Caki2 (cell line): Measurements from ENCODE around the gene ACTR5. TPM values are rescaled to one million over a fixed set of nuclear protein-coding genes. Genes with fewer than 3 reads are reported as not detected.
"Not testable (repeated sequence)": the region's sequence is repeated elsewhere in the genome, so short reads cannot be mapped to it uniquely, and the experiment has no call there.

ENCODE experiments used
- DNase-seq: peaks from one replicate; pipeline ENCODE4 v3.0.0-alpha.2; 2015; ENCODE audit warnings: low read depth
- in situ Hi-C: cut with HindIII; loops from 2 replicates; pipeline ENCODE4 v1.10.0; 2016; ENCODE audit warnings: low sequenced_read_pairs, low pct_unique_long_range_greater_than_20kb, mixed read lengths
- total RNA-seq: library from RNA; depleted of rRNA; stranded (reverse); fragments of >200 nt; shearing (Covaris generic); gene quantifications from 2 replicates; pipeline ENCODE4 v1.2.3, GENCODE V29; 2014; ENCODE audit warnings: low replicate concordance

The ACTR5 gene
- total RNA-seq, 1 experiment from 2014 or later = 7.9 TPM

DNA sequence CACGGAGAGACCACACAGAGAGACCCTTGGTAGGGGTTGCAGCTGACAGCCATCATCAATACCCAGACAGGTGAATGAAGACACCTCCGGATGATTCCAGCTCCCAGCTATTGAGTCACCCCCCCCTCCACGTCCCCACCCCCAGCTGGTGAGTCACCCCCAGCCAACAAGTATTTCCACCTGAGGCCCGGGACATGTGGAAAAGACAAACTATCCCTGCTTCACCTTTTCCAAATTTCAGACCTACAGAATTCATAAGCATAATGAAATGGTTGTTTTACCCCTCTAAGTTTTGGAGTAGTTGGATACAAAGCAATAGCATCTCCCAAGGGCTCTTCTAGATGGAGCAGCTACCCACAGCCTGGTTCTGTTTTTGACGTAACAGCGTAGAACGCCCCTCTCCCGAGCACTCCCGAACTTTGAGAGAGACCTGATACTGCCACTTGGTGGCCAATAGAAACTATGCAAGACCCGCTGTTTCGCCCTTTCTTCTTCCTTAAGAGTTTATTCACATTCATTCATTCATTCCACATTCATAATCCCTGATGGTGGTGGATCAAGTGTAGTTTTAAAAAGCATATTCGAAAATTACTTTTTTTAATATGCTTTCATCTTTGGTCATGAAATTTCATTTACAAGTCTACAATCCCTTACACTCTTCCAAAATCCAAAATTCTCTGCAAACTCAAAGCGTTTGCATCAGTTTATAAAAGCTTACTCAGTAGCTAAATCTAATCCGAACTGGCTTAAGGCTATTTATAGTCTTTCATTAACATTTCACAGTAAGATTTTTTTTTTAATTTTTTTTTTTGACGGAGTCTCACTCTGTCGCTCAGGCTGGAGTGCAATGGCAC, 42.2 kb downstream of the ACTR5 start:
- in situ Hi-C loops = no loop called here
- peak; percentile 11 for DNase-seq

DNA sequence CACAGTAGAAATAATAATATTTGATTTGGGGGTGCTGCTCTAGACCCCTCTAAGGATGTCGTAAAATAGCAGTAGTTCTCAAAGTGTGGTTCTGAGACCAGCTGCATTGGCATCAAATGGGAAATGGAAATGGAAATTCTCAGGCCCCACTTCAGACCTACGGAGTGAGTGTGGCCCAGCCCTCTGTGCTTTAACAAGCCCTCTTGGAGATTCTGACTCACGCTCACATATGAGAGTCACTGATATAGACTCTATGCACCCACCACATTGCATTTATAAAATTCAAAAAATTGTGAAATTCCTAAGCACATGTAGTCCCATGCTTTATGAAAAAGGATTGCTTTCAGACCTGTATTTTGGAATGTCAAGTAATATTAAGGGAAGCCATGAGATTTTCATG, 43.0 kb downstream of the ACTR5 start:
- DNase-seq = no peak

DNA sequence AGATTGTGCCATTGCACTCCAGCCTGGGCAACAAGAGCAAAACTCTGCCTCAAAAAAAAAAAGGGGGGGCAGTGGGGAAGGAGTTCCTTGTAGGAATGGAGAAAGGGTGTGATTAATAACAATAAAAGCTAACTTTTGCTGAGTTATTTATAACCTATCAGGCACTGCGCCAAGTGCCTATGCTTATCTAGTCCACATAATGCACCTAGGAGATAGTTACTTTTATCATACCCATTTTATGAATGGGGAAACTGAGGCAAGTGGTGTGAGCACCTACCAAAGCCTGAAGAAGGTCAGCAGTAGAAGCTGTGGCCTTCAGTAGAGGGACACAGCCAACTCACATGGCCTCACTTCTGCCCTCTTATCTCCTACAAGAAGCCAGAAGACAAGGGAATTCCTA, 43.7 kb downstream of the ACTR5 start:
- DNase-seq = no peak
- in situ Hi-C loops = no loop called here

More for the DNA sequence above, 43.0 kb downstream of the ACTR5 start:
- in situ Hi-C loops = no loop called here

DNA sequence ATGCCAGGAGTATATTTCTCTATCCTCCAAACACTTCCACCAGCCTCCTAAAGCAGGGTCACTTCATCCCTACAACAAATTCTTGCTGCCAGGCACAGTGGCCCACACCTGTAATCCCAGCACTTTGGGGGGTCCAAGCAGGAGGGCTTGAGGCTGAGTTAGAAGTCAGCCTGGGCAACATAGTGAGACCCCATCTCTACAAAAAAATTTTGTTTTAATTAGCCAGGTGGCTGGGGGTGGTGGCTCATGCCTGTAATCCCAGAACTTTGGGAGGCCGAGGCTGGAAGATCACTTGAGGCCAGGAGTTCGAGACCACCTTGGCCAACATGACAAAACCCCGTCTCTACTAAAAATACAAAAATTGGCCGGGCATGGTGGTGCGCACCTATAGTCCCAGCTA, 45.8 kb downstream of the ACTR5 start:
- in situ Hi-C loops, DNase-seq: not testable (repeated sequence)

DNA sequence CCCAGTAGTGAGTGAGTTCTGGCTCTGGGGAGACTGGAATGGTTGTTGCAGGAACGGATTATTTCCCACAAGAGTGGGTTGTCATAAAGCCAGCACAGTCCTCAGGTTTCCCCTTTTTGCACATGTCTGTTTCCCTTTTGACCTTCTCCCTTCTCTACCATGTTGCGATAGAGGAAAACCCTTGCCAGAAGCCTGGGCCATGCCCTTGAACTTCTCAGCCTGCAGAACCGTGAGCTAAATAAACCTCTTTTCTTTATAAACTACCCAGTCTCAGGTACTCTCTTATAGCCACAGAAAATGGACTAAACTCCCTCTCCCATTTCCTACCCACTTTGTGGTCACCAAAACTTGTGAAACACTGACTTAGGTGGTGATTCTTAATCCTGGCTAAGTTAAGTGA, 50.0 kb downstream of the ACTR5 start:
- DNase-seq = no peak
- in situ Hi-C loops = no loop called here

DNA sequence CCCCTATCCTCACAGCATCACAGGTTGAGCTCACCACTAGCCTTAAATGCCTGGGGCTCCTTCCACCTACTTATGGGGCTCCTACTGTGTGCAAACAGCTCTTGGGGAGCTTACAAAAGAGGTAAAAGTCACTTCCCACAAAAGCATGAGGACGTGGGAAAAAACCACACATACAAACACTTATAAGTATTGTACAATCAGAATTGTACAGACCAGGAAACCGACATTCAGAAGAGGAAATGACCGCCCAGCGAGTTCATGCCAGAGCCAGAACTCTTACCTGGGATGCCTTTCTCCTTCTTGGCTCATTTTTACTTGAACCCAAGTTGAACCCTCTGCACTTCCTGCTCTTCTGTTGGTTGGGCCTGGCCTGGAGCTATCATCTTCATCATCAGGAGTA, 50.9 kb downstream of the ACTR5 start:
- in situ Hi-C loops = no loop called here
- no peak for DNase-seq

DNA sequence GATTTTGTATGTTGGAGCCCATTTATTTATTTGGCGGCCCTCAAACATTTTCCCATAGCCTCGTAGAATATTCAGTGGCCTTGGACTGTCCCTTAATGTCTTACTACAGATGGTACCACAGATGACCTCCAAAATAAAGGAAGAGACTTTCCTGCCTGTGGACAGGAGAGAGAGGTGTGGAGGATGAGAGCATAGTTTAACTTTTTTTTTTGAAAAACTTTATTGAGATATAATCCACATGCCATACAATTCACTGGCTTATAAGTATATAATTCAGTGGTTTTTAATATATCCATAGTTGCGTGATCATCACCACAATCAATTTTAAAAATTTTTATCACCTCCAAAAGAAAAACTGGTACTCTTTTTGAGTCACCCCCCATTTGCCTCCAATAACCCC, 52.6 kb downstream of the ACTR5 start:
- in situ Hi-C loops = no loop called here
- DNase-seq = no peak

DNA sequence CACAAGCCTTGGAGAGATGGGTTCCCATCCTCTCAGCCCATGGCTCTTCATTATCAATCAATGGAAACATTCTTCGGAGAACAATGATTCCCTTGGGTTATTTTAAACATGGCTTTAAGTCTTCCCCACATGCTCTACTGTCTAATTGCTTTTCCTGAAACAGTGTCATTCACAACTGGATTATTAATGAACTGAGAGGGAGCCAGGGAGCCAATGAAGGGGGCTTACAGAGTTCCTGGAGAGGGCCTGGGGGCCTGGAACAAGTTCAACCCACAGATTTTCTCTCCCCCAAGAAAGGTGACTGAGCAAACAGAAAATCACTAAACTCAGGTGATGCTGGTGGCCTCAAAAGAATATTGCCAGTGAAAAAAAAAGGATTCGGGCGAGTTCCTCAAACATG, 56.0 kb downstream of the ACTR5 start:
- no peak for DNase-seq
- in situ Hi-C loops = no loop called here

DNA sequence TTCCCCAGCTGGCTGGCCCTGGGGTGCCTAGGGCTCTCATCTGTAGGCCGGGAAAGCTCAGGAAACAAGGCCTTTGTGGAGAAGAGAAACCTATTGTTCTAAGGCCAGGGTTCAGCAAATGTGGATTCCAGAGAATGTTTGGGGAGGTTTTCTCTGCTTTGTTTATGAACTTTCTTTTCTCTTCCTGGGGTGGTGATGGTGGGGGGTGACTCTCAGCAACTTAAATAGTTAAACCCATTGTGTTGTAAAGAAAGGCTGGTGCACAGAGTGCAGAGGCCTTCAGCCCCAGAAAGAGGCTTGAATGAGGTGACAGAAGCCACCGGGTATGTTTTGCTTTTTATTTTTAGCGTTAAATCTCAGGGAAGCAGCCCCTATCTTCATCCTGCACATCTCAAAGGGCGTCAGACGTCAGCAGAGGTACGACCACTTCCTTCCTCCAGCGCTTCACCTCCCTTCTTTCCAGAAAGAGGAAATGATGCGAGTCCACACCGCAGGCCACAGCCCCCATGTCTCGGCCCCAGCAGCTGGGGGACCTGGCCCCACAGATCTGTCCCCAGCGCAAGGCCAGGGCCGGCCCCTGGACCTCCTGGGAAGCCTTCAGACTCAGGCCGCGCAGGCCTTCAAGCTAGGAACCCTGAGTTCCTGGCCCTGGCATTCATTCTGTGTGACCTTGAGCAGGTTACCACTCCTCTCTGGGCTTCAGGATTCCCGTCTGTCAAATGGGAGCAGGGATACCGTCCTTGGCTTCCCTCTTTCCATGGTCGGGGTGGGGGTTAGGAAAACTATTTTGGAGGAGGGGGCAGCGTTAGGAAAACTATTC, 56.6 kb downstream of the ACTR5 start:
- in situ Hi-C loops = no loop called here
- DNase-seq = no peak

DNA sequence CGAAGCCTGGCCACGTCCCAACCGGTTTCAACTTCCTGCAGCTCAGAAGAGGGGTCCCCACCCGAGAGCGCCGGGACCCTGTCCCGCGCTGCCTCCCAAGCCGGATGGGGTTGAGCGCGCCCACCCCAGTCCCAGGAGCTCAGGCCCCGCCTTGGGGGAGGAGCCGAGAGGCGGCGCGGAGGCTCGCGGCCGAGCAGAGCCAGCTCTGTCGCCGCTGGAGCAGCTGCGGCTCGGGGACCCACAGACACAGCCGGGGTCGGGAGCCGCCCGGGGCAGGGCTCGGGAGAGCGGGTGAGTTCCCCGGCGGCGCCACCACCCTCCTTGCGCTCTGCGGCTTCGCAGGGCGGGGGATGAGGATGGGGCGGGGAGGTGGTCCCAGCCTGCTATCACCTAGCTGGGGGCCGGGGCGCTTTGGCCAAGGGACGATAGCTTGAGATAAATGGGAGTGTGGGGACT, 57.3 kb downstream of the ACTR5 start, which contains the start of gene PPP1R16B:
PPP1R16B (plus strand) TSS at position 196 of the 456 bp plus-strand sequence. CDS start 30,229 bp downstream, outside the sequence.
- no peak for DNase-seq
- in situ Hi-C loops = no loop called here

DNA sequence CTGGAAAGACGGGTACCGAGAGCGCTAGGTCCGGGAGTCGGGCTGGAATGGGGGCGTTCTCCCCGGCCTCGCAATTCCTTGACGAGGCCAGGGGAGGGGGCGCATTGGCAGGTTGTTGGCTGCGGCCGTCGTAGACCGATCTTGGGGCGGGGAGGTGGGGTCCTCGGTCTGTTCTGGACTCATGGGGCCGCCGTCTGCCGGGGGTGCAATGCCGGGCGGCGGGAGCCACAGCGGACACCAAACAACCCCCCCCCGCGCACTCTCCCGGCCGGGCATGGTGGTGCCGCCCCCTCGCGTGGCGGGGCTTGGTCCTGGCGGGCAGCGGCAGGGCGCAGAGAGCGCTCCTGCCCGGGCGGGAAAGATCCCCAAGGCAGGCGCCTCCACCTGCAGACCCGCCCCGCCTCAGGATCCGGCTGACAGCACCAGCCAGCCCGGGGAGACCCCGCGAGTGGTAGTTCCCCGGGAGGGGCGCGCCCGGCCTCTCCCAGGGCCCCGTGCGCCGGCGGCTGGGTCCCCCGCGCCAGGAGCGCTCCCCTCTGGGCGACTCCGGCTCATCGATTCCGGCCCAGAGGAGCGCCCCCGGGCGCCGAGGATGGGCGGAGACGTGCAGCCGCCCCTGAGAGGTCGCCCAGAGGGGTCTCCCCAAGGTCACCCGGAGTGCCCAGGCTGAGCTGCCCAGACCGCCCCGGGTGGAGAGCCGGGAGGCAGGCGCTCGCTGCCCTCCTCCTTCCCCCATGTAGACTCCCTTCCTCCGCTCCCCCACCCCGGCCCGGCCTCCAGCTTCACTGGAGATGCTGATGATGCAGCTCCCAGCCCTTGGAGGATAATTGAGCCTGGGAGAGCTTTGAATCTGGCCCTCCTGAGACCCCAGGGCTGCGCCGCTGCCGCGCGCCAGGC, 57.9 kb downstream of the ACTR5 start:
- in situ Hi-C loops = no loop called here
- no peak for DNase-seq

DNA sequence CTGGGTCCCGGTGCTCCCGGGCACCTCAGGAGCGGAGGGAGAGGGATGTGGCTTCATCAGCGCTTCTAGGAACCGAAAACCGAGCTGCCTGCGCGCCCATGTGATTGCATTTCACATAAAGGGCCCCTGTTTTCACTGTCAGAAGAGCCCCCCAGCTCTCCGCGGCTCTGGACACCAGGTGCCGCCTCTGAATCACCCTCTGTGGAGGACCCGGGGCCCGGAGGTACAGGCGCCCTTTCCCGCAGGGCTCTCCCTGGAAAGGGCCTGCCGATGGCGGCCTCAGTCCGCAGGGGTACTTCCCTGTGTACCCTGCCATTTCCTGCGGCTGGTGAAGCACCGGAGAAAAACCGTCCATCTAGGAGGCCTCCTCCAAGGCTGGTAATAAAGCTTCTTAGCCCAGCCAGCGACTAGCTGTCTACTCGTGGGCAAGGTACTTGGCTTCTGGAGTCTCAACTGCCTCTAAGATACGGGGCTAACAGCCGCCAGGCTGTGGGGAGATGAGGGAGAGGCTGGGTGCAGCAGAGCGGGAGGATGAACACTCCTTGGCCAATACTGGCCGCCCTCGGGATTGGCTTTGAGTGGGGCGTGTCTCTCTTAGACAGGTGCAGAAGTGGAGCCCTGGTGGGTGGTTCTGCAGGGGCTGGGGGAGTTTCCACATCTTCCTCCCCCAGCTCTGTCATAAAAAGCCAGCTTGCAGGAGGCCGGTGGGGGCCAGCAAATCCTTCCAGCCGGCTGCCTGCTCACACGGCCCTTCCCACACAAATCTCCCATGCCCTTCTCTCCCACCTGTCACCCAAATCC, 58.8 kb downstream of the ACTR5 start:
- no peak for DNase-seq
- in situ Hi-C loops = no loop called here

DNA sequence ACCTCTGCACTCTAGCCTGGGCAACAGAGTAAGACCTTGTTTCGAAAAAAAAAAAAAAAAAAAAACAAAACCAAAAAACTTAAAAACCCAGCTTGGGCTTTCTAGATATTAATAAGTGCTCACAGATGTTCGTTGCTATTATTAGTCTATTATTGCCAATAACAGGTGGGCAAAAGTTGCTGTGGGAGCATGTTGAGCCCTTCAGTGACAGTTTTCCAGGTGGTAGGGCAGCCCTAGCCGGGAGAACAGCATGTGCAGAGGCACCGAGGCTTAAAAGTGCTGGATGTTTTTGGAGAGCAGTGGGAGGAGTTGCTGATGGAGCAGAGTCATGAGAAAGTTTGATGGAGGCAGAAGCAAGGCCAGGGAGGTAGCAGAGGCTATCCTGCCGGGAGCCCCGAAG, 61.7 kb downstream of the ACTR5 start:
- in situ Hi-C loops = no loop called here
- DNase-seq = no peak

DNA sequence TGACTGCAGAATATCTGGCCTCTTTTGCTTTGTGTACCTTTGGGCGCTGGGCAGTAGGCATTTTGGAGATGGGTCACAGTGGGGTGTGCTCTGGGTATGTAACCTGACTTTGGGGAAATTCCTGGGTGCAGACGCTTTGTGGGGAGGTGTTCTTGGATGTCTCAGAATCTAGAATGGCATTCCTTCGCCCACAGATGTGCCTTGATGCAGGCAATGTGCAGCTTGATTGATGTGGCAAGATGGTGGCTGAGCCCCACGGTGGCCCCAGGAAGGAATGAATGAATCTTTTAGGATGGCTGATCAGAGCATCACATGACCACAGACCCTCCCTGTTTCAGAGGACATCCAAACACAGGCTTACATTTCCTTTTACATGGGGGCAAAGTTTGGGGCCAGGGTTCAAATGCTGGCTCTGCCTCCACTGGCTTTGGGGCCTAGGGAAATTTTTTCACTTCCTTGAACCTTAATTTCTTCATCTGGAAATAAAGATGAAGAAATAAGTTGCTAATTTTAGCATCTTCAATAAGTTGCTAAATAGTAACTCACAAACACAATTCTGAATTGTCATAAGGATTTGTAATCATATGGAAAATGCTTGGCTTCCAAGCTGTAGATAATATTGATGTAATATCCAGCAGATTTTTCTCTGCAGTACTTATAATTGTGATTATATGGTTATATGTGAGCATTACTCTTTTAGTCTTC, 62.8 kb downstream of the ACTR5 start:
- in situ Hi-C loops = no loop called here
- no peak for DNase-seq

DNA sequence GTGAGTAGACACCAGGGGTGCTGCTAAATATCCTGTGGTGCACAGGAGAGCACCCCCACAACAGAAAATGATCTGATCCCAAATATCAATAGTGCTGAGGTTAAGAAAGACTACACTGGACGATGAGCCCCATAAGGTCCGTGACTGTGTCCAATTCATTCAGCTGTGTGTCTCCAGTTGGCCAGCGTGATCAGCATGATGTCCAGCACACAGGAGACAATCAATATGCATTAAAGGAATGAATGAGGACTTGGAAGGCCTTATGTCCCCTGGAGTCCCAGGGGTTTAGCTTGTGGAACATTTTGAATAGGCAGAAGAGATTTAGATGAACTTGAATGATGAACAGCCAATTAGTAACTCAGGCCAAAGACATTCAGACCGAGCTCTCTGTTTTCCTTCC, 63.5 kb downstream of the ACTR5 start:
- in situ Hi-C loops = no loop called here
- no peak for DNase-seq

DNA sequence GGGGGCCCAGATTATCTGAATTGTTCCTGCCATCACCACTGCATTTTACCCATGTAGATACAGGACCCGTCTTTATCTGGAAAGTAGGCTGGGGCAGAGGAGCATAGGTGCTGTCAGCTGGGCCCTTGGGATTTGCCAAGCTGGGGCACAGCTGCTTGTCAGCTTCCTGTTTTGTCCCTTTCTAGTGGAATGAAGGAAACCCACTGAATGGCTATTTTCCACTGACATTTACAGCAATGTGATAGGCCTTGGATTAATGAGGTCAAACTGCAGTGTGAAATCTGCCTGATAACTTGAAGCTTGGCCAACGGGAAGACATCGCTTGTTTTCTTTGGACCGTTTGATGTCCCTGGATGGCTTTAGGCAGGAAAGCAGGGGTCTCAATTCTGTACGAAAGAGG, 63.9 kb downstream of the ACTR5 start:
- in situ Hi-C loops = no loop called here
- no peak for DNase-seq
